GM12878 (cell line): Measurements from ENCODE around the gene ZNF628.

Experiments
- HDGF ChIP-seq: fragments of 450-650 bp; IDR thresholded peaks from 2 replicates; pipeline ENCODE4 v1.6.1; 2016; ENCODE audit warnings: antibody characterized with exemption
- NR2C2 ChIP-seq: IDR thresholded peaks from 2 replicates; pipeline ENCODE4 v1.6.1; 2011; ENCODE audit warnings: borderline replicate concordance, low read depth; ENCODE audit not compliant: control insufficient read depth, insufficient read length
- POLR2AphosphoS5 ChIP-seq: IDR thresholded peaks from 2 replicates; pipeline ENCODE4 v1.6.1; 2011; ENCODE audit warnings: mild to moderate bottlenecking, low read length, inconsistent platforms
- POU2F2 ChIP-seq: IDR thresholded peaks from 3 replicates; pipeline ENCODE4 v1.6.1; 2011; ENCODE audit warnings: low read depth, mild to moderate bottlenecking, low read length, borderline replicate concordance
- TAF1 ChIP-seq: IDR thresholded peaks from 2 replicates; pipeline ENCODE4 v1.6.1; 2011; ENCODE audit warnings: mild to moderate bottlenecking, low read depth, low read length, borderline replicate concordance
- YY1 ChIP-seq: IDR thresholded peaks from 2 replicates; pipeline ENCODE4 v1.6.1; 2011; ENCODE audit warnings: low read depth, mild to moderate bottlenecking, low read length
- TF ChIP-seq, protein P1 (sequence below): IDR thresholded peaks from 2 replicates; pipeline ENCODE4 v1.6.1; 2012; ENCODE audit warnings: low read depth, low read length, improper control_type of control experiment
- TF ChIP-seq, protein P2 (sequence below), 3 experiments: IDR thresholded peaks in 2 of 3; conservative IDR thresholded peaks in 1 of 3; 2 replicates each; pipeline ENCODE4 v1.5.1; 2011; ENCODE audit warnings: low read depth in 3 of 3, low read length in 3 of 3, mild to moderate bottlenecking in 3 of 3, control low read depth in 2 of 3, moderate library complexity in 2 of 3, inconsistent platforms in 1 of 3, mixed read lengths in 1 of 3; ENCODE audit not compliant: control insufficient read depth in 2 of 3, insufficient read depth in 1 of 3; ENCODE audit errors: extremely low read depth in 1 of 3

DNA sequence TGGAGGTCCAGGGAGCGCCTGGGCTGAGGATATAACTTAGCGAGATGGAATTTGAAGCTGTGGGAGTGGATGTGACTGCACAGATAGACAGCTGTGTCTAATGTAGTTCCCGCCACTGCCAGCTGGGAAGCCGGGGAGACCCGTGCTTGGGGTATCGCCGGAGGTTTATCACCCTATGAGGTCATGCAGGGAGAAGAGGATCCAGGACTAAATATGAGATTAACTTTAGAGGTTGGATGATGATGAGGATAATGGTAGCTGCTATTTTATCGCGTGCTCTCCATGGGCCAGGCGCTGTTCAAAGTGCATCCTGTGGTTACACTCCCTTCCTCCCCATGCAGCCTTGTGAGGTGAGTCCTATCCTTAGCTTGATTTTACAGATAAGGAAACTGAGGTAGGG is 31.7 kb downstream of the ZNF628 start:
- TF ChIP-seq, protein P1, sequence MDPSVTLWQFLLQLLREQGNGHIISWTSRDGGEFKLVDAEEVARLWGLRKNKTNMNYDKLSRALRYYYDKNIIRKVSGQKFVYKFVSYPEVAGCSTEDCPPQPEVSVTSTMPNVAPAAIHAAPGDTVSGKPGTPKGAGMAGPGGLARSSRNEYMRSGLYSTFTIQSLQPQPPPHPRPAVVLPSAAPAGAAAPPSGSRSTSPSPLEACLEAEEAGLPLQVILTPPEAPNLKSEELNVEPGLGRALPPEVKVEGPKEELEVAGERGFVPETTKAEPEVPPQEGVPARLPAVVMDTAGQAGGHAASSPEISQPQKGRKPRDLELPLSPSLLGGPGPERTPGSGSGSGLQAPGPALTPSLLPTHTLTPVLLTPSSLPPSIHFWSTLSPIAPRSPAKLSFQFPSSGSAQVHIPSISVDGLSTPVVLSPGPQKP, result no peak
- TF ChIP-seq NR2C2 (no peak), YY1 (no peak), POLR2AphosphoS5 (no peak), POU2F2 (no peak), TAF1 (no peak), HDGF (no peak)
- TF ChIP-seq, protein P2, sequence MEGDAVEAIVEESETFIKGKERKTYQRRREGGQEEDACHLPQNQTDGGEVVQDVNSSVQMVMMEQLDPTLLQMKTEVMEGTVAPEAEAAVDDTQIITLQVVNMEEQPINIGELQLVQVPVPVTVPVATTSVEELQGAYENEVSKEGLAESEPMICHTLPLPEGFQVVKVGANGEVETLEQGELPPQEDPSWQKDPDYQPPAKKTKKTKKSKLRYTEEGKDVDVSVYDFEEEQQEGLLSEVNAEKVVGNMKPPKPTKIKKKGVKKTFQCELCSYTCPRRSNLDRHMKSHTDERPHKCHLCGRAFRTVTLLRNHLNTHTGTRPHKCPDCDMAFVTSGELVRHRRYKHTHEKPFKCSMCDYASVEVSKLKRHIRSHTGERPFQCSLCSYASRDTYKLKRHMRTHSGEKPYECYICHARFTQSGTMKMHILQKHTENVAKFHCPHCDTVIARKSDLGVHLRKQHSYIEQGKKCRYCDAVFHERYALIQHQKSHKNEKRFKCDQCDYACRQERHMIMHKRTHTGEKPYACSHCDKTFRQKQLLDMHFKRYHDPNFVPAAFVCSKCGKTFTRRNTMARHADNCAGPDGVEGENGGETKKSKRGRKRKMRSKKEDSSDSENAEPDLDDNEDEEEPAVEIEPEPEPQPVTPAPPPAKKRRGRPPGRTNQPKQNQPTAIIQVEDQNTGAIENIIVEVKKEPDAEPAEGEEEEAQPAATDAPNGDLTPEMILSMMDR (IDR thresholded peaks at IDR 0.05 in 2 of 3, conservative IDR thresholded peaks at IDR 0.05 in 1 of 3; ENCODE audit: control insufficient read depth in 2 of 3, extremely low read depth in 1 of 3, insufficient read depth in 1 of 3, low read depth in 3 of 3, low read length in 3 of 3), result no peak
